Measurements from ENCODE around the gene FAT4. TPM values are rescaled to one million over a fixed set of nuclear protein-coding genes. Genes with fewer than 3 reads are reported as not detected.

The FAT4 gene, protein sequence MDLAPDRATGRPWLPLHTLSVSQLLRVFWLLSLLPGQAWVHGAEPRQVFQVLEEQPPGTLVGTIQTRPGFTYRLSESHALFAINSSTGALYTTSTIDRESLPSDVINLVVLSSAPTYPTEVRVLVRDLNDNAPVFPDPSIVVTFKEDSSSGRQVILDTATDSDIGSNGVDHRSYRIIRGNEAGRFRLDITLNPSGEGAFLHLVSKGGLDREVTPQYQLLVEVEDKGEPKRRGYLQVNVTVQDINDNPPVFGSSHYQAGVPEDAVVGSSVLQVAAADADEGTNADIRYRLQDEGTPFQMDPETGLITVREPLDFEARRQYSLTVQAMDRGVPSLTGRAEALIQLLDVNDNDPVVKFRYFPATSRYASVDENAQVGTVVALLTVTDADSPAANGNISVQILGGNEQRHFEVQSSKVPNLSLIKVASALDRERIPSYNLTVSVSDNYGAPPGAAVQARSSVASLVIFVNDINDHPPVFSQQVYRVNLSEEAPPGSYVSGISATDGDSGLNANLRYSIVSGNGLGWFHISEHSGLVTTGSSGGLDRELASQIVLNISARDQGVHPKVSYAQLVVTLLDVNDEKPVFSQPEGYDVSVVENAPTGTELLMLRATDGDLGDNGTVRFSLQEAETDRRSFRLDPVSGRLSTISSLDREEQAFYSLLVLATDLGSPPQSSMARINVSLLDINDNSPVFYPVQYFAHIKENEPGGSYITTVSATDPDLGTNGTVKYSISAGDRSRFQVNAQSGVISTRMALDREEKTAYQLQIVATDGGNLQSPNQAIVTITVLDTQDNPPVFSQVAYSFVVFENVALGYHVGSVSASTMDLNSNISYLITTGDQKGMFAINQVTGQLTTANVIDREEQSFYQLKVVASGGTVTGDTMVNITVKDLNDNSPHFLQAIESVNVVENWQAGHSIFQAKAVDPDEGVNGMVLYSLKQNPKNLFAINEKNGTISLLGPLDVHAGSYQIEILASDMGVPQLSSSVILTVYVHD (N-terminal part only)
- polyA plus RNA-seq (ENCODE audit: insufficient read depth in 1 of 5, insufficient read length in 5 of 5, low replicate concordance in 1 of 5): 10 to 100 TPM; 30.0 to 69.6 (median 64.7) TPM
- long read RNA-seq, donor 1, partial matches to known transcripts: 47 of 47 reads
- long read RNA-seq, donor 1, other reads (novel, unspliced or antisense): 0 of 47 reads
- long read RNA-seq, donor 2, partial matches to known transcripts: 0 of 2 reads
- long read RNA-seq, donor 2, other reads (novel, unspliced or antisense): 0 of 2 reads
- long read RNA-seq, donor 3: 0 reads
- long read RNA-seq, donor 4, partial matches to known transcripts: 7 of 7 reads
- long read RNA-seq, donor 4, other reads (novel, unspliced or antisense): 0 of 7 reads
- long read RNA-seq, donor 5, partial matches to known transcripts: 24 of 24 reads
- long read RNA-seq, donor 5, other reads (novel, unspliced or antisense): 0 of 24 reads
- long read RNA-seq, donor 6, partial matches to known transcripts: 7 of 7 reads
- long read RNA-seq, donor 6, other reads (novel, unspliced or antisense): 0 of 7 reads
- long read RNA-seq, donor 7, partial matches to known transcripts: 66 of 66 reads
- long read RNA-seq, donor 7, other reads (novel, unspliced or antisense): 0 of 66 reads
- long read RNA-seq, donor 8: 0 reads

- DNase-seq: peak; percentile 96 to 98
Observed at GRCh38 chr4:125314676-125315575, at the start of gene FAT4. TSS of gene FAT4 (plus strand) at chr4:125314955. CDS start at chr4:125316412, 1,457 bp downstream.

DNA sequence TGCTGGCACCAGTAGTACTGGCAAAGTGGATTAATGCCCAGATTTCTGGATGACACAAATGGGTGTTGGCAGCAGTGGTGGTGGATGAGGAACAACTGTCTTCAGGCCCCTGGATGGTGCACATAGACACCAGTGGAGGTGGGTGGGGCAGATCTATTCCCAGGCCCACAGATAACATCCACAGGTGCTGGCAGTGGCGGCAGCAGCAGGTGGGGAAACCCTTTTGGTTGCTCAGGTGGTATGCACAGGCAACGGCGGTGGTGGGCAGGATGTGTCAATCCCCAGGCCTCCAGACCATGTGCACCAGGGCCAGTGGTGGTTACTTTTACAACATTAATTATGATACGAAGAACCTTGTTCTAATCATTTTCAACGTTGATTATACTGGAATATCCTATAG lies 48.9 kb upstream of the FAT4 start:
- DNase-seq: no peak

- DNase-seq: peak in 1 of 2 donors; percentile 8
Observed at GRCh38 chr4:125266901-125267604, 47.7 kb upstream of the FAT4 start.

- no peak for DNase-seq
Observed at GRCh38 chr4:125267630-125268029, 47.1 kb upstream of the FAT4 start.

DNA sequence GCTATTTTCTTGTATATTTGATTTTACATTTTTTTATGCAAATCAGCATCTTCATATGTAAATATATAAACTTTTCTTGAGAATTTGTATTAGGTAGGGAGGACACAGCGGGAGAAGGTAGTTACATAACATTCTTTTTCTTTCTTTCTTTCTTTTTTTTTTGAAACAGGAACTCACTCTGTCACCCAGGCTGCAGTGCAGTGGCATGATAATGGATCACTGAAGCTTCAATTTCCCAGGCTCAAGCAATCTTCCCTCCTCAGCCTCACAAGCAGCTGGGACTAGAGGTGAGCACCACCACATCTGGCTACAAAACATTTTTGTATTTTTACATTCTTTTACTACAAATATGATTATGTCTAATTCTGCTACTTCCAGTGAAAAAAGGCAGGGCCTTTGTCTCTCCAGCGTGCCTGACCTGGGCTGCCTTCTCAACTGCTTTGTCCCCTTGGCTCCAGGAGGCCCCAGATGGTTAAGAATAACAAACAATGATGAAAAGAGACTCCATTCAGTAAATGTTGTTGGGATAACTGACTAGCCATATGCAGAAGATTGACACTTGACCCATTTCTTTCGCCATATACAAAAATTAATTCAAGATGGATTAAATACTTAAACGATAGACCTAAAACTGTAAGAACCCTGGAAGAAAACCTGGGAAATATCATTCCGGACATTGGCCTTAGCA lies 46.5 kb upstream of the FAT4 start:
- no peak for DNase-seq

- no peak for DNase-seq
Observed at GRCh38 chr4:125276811-125277210, 37.9 kb upstream of the FAT4 start.

DNA sequence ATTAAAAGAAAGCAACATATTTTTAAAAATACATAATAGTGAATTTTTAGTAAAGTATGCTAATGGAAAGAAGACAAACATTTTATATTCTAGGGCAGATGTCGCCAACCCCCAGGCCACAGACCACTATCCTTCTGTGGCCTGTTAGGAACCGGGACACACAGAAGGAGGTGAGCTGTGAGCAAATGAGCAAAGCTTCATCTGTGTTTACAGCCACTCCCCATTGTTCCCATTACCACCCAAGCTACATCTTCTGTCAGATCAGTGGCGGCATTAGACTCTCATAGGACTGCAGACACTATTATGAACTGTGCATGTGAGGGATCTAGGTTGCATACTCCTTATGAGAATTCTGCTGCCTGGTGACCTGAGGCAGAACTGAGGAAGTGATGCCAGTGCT lies 37.0 kb upstream of the FAT4 start:
- DNase-seq: no peak

GRCh38 chr4:125280892-125281403 lies 33.8 kb upstream of the FAT4 start:
- DNase-seq: no peak

- peak in 1 of 2 donors; percentile 23 for DNase-seq
Observed at GRCh38 chr4:125283707-125284279, 31.0 kb upstream of the FAT4 start.

DNA sequence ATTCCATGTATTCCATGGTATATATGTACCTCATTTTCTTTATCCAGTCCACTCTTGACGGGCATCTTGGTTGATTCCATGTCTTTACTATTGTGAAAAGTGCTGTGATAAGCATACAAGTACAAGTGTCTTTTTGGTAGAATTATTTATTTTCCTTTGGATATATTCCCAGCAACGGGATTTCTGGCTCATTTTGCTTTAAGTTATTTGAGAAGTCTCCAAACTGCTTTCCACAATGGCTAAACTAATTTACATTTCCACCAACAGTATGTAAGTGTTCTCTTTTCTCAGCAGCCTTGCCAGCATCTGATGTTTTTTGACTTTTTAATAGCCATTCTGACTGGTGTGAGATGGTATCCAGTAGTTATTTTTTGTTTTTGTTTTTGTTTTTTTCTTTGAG lies 17.6 kb upstream of the FAT4 start:
- DNase-seq: no peak

DNA sequence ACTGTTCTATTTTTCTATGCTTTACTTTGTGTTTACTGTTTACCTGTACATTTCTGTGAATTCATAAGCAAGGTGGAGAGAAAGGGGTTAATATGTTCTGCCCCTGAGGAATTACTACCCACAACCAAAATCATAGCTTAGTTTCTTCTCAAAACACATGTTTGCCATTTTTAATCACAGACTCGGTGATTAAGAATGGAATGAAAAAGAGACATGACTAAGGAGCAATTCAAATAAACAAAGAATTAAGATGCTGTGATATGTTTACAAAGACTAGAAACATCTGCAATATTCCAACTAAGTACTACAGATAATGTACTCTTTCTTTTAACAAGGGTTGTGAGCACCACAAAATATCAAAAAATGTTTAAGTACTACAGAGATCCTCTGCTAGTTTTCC lies 11.7 kb upstream of the FAT4 start:
- DNase-seq: no peak

DNA sequence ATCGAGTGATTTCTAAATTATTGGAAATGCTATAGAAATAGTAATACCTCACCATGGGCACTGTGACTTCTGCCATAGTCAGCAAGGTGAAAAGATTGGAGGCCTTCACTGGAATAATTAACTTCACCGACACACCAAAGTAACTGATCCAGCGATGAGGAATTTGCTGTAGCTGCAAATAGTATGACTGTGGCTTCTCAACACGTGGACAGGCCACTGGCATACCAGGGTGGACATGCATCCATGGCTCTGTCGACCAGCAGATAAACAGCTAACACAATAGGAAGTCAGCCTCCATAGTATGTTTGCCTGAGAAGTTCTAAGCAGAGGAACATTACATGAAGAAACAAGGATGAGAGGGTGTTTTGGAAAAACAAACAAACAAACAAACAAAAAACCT lies 10.9 kb upstream of the FAT4 start:
- no peak for DNase-seq

DNA sequence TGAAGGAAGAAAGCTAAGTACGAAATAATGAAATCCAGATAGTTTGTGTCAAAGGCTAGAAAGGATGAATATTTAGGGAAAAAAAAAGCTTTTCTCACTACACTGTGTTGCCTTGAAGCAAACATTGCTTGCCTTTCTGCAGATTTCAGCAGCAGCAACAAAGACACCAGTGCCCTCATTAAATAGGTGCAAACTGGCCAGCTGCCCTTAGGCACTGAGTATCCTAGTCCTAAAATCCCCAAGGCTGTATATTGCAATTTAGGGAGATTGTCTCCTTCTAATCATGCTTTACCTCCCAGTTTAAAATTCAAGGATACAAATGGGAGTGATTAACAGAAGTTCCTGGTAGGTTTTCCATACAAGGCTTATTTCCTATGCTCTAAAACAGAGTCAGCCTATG lies 8.6 kb upstream of the FAT4 start:
- DNase-seq: no peak

DNA sequence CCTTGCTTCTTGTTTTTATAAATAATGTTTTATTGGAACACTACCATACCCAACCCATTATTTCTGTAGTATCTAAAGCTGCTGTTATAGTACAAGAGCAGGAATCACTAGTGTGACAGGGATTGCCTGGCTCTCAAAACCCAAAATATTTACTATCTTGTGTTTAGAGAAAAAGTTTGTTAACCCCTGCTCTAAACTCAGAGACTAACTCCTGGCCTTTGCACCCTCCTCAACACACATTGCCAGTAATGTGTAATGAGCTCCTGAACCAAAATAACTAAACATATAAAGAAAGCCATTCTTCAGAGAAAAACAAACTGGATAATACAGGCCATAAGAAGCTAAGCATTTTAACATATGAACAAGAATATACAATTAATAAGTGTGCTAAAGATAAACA lies 8.2 kb upstream of the FAT4 start:
- no peak for DNase-seq

- DNase-seq: no peak
Observed at GRCh38 chr4:125311503-125311902, 3.3 kb upstream of the FAT4 start.

DNA sequence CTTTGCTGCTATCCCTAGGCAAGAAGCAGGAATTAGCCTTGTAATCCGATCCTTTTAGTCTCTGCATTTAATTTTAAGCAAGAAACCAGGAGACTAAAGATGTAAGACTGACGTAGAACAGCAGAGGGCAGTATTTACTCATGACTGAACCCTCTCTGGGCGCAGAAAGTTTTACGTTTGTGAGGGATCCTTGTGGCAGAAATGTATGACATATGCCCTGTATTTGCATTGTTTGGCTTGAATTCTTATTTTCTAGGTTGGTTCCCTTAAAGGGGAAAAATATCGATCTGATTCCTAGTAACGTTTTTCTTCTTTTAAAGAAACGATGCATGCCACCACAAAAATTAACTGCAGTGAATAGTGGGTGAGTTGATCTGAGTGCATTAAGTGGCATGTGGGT lies 1.3 kb upstream of the FAT4 start:
- DNase-seq: peak; percentile 85 to 89

DNA sequence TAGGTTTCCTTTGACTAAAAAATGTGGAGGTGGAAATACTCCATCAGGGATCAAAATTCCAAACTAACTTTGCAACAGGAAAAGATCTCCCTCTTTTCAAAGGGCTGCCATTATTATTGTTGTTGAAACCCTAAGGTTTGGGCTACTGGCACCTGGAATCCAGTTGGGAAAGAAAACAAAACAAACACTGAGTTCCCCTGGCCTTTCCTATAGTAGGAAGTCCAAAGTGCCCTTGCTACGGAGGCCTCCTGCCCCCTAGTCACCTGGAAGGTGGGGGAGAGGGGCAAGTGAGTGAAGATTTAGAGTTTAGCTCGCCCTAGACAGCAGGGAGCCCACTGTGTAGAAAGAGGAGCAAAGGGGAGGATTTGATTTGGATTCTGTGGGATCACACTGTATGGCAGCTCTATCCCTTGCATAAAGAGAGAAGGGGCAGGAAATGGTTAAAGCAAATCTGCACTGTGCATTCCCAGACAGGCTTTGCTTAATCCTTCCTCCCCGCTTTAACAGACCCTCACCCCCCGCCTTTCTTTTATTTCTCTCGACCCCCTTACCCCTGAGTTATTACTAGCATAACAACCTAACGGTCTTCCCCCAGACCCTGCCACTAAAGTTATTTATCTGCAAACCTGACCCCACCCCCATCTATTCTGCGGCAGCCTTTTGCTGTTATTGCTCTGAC lies 627 bp upstream of the FAT4 start:
- no peak for DNase-seq

Data from right lung (tissue), 10 donors.